ENCODE results near the gene ZNF385B.

- TF ChIP-seq CTCF (IDR thresholded peaks at IDR 0.05 in 2 of 3, conservative IDR thresholded peaks at IDR 0.05 in 1 of 3; ENCODE audit: insufficient read depth in 2 of 3, low read depth in 1 of 3, low read length in 3 of 3) (no peak), FOXP4 (CRISPR knock-in tag; IDR thresholded peaks at IDR 0.05; ENCODE audit: borderline replicate concordance) (no peak), ZNF274 (IDR thresholded peaks at IDR 0.05; ENCODE audit: borderline replicate concordance, low read depth, low read length) (no peak), TBP (optimal IDR thresholded peaks at IDR 0.05; ENCODE audit: low read depth, low read length) (no peak), NR2C2 (CRISPR knock-in tag; IDR thresholded peaks at IDR 0.05) (no peak), NR2C2 (tag; IDR thresholded peaks at IDR 0.05) (no peak), POLR2A (conservative IDR thresholded peaks at IDR 0.05) (no peak), GATAD2B (IDR thresholded peaks at IDR 0.05; ENCODE audit: borderline replicate concordance) (no peak), GTF2F1 (IDR thresholded peaks at IDR 0.05; ENCODE audit: low read depth, low read length) (no peak), ATF2 (CRISPR knock-in tag; IDR thresholded peaks at IDR 0.05) (no peak), PKNOX1 (IDR thresholded peaks at IDR 0.05) (no peak), PREB (CRISPR knock-in tag; IDR thresholded peaks at IDR 0.05) (no peak), BRD4 (IDR thresholded peaks at IDR 0.05) (no peak)
Measured at GRCh38 chr2:179685146-179685545, 176.3 kb downstream of the ZNF385B start.
